NT2/D1 (cell line): Measurements from ENCODE around the gene ADAMTS7.

Experiments used
- YY1 ChIP-seq: IDR thresholded peaks from 2 replicates; pipeline ENCODE4 v1.6.1; 2011; ENCODE audit not compliant: insufficient read length, insufficient read depth
- ZNF274 ChIP-seq: IDR thresholded peaks from 2 replicates; pipeline ENCODE4 v1.6.1; 2011; ENCODE audit warnings: mild to moderate bottlenecking, low read depth, low read length

- no peak for TF ChIP-seq ZNF274
- TF ChIP-seq YY1 = no peak
Measured at GRCh38 chr15:78778422-78778821, 32.8 kb downstream of the ADAMTS7 start.
